Smooth muscle cell (in vitro differentiated cells): Measurements from ENCODE around the gene SH2D4B. TPM values are rescaled to one million over a fixed set of nuclear protein-coding genes. Genes with fewer than 3 reads are reported as not detected.

Source experiments
- DNase-seq: peaks from one replicate; lab custom pipeline; 2025; ENCODE audit not compliant: unreplicated experiment; lab: John Stamatoyannopoulos, UW
- H2AFZ ChIP-seq: fragments of 200-600 bp; sonication (generic); 2 replicates; pipeline ENCODE4 v1.6.0; 2016; ENCODE audit warnings: antibody characterized with exemption, low read depth, mild to moderate bottlenecking
- H3F3A ChIP-seq: fragments of 200-600 bp; sonication (generic); 2 replicates; pipeline ENCODE4 v1.6.0; 2017; ENCODE audit warnings: antibody characterized with exemption, low read depth
- H3K27ac ChIP-seq: fragments of 200-600 bp; sonication (generic); 2 replicates; pipeline ENCODE4 v1.5.1; 2016; ENCODE audit warnings: low read depth, mild to moderate bottlenecking
- H3K27me3 ChIP-seq: fragments of 200-600 bp; sonication (generic); 2 replicates; pipeline ENCODE4 v1.6.1; 2016; ENCODE audit warnings: low read depth, mild to moderate bottlenecking
- H3K36me3 ChIP-seq: fragments of 200-600 bp; sonication (generic); 2 replicates; pipeline ENCODE4 v1.5.1; 2016; ENCODE audit warnings: low read depth
- H3K4me1 ChIP-seq: fragments of 200-600 bp; sonication (generic); 2 replicates; pipeline ENCODE4 v1.5.1; 2016; ENCODE audit warnings: low read depth
- H3K4me2 ChIP-seq: fragments of 200-600 bp; sonication (generic); 2 replicates; pipeline ENCODE4 v1.6.0; 2016; ENCODE audit warnings: mild to moderate bottlenecking
- H3K4me3 ChIP-seq: fragments of 200-600 bp; sonication (generic); 2 replicates; pipeline ENCODE4 v1.5.1; 2016; ENCODE audit warnings: mild to moderate bottlenecking
- H3K79me2 ChIP-seq: fragments of 200-600 bp; sonication (generic); 2 replicates; pipeline ENCODE4 v1.6.0; 2016; ENCODE audit warnings: low read depth, mild to moderate bottlenecking
- H3K9ac ChIP-seq: fragments of 200-600 bp; sonication (generic); 2 replicates; pipeline ENCODE4 v1.6.0; 2016; ENCODE audit warnings: low read depth
- H3K9me3 ChIP-seq: fragments of 200-600 bp; sonication (generic); replicated peaks from 2 replicates; pipeline ENCODE4 v1.5.1; 2016; ENCODE audit warnings: low read depth
- H4K20me1 ChIP-seq: fragments of 200-600 bp; sonication (generic); 2 replicates; pipeline ENCODE4 v1.6.0; 2016; ENCODE audit warnings: low read depth
- WGBS: methylation state at CpG from one replicate; pipeline ENCODE4 v1.1.7; 2016; ENCODE audit warnings: low lambda C conversion rate; 5-methylcytosine and 5-hydroxymethylcytosine counted together
- polyA plus RNA-seq: library from polyadenylated mRNA; unstranded; fragments of >200 nt; fragmentation: Nextera tagmentation; extraction: Ambion mirVana; gene quantifications from 2 replicates; pipeline ENCODE4 v1.2.1, GENCODE V29; 2016
- total RNA-seq: library from RNA; depleted of rRNA; stranded (reverse); fragments of >200 nt; gene quantifications from 2 replicates; pipeline ENCODE4 v1.2.3, GENCODE V29; 2014
- TF ChIP-seq, protein P1 (sequence below): fragments of 200-600 bp; sonication (generic); IDR thresholded peaks from 2 replicates; pipeline ENCODE4 v1.5.1; 2017; ENCODE audit warnings: borderline replicate concordance, mild to moderate bottlenecking, antibody characterized with exemption; ENCODE audit not compliant: insufficient read depth, poor library complexity, severe bottlenecking

Gene SH2D4B
- total and polyA plus RNA-seq, 2 experiments from 2014 or later, result 0.13 TPM; not detected in 1

DNA sequence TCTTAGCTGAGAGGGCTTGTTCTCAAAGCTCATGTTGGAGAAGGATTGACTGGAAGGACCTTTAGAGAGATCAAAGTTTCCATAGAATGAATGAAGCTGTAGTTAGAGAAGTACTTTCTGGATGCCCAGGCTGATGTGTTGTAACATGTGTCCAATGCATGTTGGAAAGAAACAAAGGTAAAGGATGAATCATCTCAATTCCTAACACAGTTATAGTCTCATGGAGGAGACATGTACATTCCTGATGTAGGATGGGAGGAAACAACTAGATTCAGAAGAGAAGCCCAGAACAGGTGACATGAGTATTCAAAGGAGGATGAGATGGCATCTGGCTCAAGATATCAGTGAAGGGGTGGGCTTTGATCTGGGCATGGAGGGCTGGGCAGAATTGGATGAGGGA lies 152.7 kb downstream of the SH2D4B start:
- H4K20me1 ChIP-seq, result no peaks in the 10 kb centered on the region
- no peaks in the 10 kb centered on the region for H3K79me2 ChIP-seq
- no peak overlapping the region for H3K27ac ChIP-seq
- peaks cover 23% of the 10 kb centered on the region for H3K27me3 ChIP-seq
- DNase-seq, result no peak
- H3K4me1 ChIP-seq, result peaks cover 4% of the 10 kb centered on the region
- H3K36me3 ChIP-seq, result no peaks in the 10 kb centered on the region
- H3F3A ChIP-seq, result no peaks in the 10 kb centered on the region
- H3K9ac ChIP-seq, result no peak overlapping the region
- no peak overlapping the region for H2AFZ ChIP-seq
- no peak overlapping the region for H3K4me2 ChIP-seq
- H3K4me3 ChIP-seq, result no peak overlapping the region
- H3K9me3 ChIP-seq, result no peaks in the 10 kb centered on the region
- TF ChIP-seq, protein P1, sequence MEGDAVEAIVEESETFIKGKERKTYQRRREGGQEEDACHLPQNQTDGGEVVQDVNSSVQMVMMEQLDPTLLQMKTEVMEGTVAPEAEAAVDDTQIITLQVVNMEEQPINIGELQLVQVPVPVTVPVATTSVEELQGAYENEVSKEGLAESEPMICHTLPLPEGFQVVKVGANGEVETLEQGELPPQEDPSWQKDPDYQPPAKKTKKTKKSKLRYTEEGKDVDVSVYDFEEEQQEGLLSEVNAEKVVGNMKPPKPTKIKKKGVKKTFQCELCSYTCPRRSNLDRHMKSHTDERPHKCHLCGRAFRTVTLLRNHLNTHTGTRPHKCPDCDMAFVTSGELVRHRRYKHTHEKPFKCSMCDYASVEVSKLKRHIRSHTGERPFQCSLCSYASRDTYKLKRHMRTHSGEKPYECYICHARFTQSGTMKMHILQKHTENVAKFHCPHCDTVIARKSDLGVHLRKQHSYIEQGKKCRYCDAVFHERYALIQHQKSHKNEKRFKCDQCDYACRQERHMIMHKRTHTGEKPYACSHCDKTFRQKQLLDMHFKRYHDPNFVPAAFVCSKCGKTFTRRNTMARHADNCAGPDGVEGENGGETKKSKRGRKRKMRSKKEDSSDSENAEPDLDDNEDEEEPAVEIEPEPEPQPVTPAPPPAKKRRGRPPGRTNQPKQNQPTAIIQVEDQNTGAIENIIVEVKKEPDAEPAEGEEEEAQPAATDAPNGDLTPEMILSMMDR, result no peak

DNA sequence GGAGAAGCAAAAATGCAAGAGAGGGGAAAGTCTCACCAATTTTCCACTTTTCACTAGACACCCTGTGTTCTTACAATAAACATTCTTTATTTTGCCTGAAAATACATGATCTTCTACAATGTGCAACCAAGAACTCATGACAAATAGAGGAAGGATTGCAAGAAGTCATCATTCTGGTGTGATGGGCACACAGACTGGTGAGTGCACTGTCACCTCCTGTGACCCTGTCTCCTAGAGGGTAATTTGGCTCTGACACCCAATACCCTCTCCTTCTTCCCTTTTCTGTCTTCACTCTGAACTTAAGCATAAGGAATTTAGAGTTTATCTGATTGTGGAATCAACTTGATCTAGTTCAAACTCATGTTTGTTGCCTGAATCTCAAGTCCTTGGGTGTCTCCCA lies 153.7 kb downstream of the SH2D4B start:
- H3F3A ChIP-seq, result no peaks in the 10 kb centered on the region
- H3K4me3 ChIP-seq, result no peak overlapping the region
- DNase-seq, result no peak
- peaks cover 23% of the 10 kb centered on the region for H3K27me3 ChIP-seq
- H3K4me1 ChIP-seq, result peaks cover 4% of the 10 kb centered on the region
- no peak overlapping the region for H3K9ac ChIP-seq
- TF ChIP-seq, protein P1, result no peak
- no peak overlapping the region for H3K27ac ChIP-seq
- H3K79me2 ChIP-seq, result no peaks in the 10 kb centered on the region
- no peak overlapping the region for H3K4me2 ChIP-seq
- no peaks in the 10 kb centered on the region for H3K9me3 ChIP-seq
- H4K20me1 ChIP-seq, result no peaks in the 10 kb centered on the region
- no peaks in the 10 kb centered on the region for H3K36me3 ChIP-seq
- H2AFZ ChIP-seq, result no peak overlapping the region

GRCh38 chr10:80693565-80693964 lies 155.9 kb downstream of the SH2D4B start:
- H3K36me3 ChIP-seq, result no peaks in the 10 kb centered on the region
- H3K9me3 ChIP-seq, result no peaks in the 10 kb centered on the region
- H3K79me2 ChIP-seq, result no peaks in the 10 kb centered on the region
- H4K20me1 ChIP-seq, result no peaks in the 10 kb centered on the region
- no peak overlapping the region for H3K9ac ChIP-seq
- no peak overlapping the region for H3K4me2 ChIP-seq
- no peak overlapping the region for H3K27ac ChIP-seq
- H3F3A ChIP-seq, result no peaks in the 10 kb centered on the region
- peaks cover 23% of the 10 kb centered on the region for H3K27me3 ChIP-seq
- no peak overlapping the region for H2AFZ ChIP-seq
- WGBS, result 100% methylated on average over 3 of the region's 3 CpGs
- H3K4me3 ChIP-seq, result no peak overlapping the region
- DNase-seq, result no peak
- no peaks in the 10 kb centered on the region for H3K4me1 ChIP-seq
- TF ChIP-seq, protein P1, result no peak

DNA sequence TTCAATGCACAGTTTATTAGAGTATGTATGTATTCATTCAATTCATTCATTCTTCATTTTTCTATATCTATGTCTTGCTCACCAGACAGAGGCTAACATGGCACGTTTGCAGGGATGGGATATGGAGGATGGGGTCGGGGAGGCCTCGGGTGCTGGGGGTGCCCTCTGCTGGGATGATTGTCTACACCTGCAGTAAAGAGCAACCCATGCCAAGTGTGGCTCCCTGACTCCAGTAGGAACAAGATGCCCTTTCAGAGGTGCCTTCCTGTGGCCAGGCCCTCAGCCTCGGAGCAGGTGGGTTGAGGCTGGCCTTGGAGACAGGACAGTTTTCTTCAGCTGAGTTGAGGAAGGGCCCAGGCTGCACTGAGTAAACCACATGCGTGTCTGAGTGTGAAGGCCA lies 157.2 kb downstream of the SH2D4B start:
- WGBS, result 92% methylated on average over 5 of the region's 5 CpGs
- Histone ChIP-seq H3K9ac (no peak overlapping the region), H3K79me2 (no peaks in the 10 kb centered on the region), H3F3A (no peaks in the 10 kb centered on the region), H4K20me1 (no peaks in the 10 kb centered on the region), H3K27me3 (peaks cover 23% of the 10 kb centered on the region), H3K4me3 (no peak overlapping the region), H2AFZ (no peak overlapping the region), H3K4me1 (no peaks in the 10 kb centered on the region), H3K27ac (no peak overlapping the region), H3K9me3 (no peaks in the 10 kb centered on the region), H3K4me2 (no peak overlapping the region), H3K36me3 (no peaks in the 10 kb centered on the region)
- DNase-seq, result no peak
- TF ChIP-seq, protein P1, result no peak
